GM19239 (cell line): ENCODE measurements around the gene PHF2.

Experiments used
- DNase-seq: peaks from one replicate; pipeline ENCODE4 v3.0.0; 2011; ENCODE audit warnings: low spot score; ENCODE audit not compliant: insufficient read length
- FAIRE-seq: peaks from 2 replicates; lab custom pipeline; 2011; peaks lifted over from hg19 to GRCh38; lab: Jason Lieb, UNC

Gene PHF2

GRCh38 chr9:93726147-93726546 lies 149.8 kb downstream of the PHF2 start:
- DNase-seq (no peak), FAIRE-seq (no peak)
